ENCODE data around the gene JMJD4. TPM values are rescaled to one million over a fixed set of nuclear protein-coding genes. Genes with fewer than 3 reads are reported as not detected.
"Not testable (repeated sequence)": the region's sequence is repeated elsewhere in the genome, so short reads cannot be mapped to it uniquely, and the experiment has no call there.

The JMJD4 gene
- total RNA-seq, 1 experiment from 2014 or later = 33.6 TPM

GRCh38 chr1:227728059-227728891, 6.8 kb downstream of the JMJD4 start:
- DNase-seq (ENCODE audit: low read depth, low spot score) = peak; percentile 61
- in situ Hi-C loops (cut with HindIII; ENCODE audit: low pct_unique_long_range_greater_than_20kb, low sequenced_read_pairs) = no loop called here

DNA sequence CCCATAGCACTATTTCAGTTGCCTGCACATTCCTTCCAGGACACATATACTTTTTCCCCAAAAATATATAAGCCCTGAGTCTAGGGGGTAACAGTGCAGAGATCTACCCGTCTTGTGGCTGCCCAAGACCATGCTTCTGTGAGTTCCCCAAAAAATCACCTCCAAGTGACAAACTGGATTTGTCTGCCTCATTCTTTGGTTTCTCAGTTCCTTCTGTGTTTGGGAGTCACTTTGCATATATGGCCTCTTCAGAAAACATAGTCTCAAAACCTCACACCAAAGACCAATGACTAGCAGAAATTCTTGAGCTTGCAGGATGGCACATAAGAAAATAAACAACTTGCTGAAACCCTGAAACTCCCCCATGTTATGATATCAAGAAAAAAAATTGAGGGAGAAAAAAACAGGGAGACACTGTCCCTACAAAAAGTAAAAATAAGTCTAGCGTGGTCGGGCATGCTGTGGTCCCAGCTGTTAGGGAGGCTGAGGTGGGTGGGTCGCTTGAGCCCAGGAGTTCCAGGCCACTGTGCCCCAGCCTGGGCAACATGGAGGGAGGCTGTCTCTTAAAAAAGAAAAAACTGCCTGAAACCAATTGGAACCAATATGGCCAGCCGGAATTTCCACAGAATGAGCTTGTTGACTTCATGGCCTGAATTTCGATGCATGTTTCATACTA, 8.0 kb downstream of the JMJD4 start:
- DNase-seq (ENCODE audit: low read depth, low spot score) = no peak
- in situ Hi-C loops (cut with HindIII; ENCODE audit: low pct_unique_long_range_greater_than_20kb, low sequenced_read_pairs) = no loop called here

- in situ Hi-C loops (cut with HindIII; ENCODE audit: low pct_unique_long_range_greater_than_20kb, low sequenced_read_pairs) = no loop called here
- DNase-seq (ENCODE audit: low read depth, low spot score) = no peak
These were observed 8.8 kb downstream of the JMJD4 start for GRCh38 chr1:227726318-227726717.

DNA sequence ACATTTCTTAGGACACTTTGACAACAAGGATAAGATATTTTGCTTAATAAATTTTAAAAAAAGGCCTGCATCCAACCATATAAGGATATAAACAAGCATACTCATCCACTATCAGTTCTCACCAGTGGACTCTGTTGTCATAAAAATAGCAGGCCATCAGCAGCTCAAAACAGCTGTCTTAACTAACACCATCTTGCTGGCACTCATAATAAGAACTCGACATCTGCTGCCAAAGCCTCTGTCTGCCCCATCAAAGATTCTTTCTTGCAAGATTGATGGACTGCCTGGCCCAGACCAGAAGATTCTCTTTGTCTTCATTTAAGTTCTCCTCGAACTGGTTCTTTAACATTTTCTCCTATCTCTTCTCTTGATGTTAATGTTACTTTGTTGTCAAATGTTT, 10.1 kb downstream of the JMJD4 start:
- in situ Hi-C loops (cut with HindIII; ENCODE audit: low pct_unique_long_range_greater_than_20kb, low sequenced_read_pairs) = no loop called here
- DNase-seq (ENCODE audit: low read depth, low spot score) = no peak

DNA sequence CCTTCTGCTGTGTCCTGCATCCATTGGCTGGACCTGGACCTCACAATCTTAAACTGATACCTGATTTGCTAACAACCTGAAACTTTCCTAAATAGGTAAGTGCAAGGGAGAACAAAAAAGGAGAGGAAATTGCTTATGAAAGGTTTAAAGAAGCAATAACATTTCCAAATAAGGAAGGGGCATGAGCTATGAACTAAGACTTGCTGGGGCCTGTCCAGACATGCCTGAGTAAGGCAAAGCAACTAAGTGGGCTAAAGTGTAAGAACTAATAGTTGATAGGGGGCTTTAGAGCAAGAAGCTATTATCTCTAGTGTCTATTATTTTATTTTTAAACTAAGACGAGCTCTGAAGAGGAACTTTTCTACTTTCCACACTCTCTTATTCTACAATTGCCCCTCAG, 11.6 kb downstream of the JMJD4 start:
- in situ Hi-C loops (cut with HindIII; ENCODE audit: low pct_unique_long_range_greater_than_20kb, low sequenced_read_pairs) = no loop called here
- DNase-seq (ENCODE audit: low read depth, low spot score) = no peak

DNA sequence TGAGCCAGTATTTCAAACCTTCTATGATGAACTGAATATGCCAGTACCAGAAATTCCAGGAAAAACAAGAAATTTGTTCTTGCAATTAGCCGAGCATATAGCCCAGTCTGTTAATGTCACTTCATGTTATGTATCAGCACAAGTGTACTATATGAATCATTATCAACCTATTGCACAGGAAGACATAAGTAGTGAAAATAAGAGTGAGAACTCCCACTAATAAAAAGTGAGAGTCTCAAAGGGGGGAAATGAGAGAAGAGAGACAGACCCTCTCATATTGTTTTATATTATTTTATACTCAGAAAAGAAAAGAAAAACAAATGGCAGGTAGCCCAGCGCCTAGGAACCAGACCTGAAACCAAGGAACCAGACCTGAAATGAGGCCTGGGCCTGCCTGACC, 16.2 kb downstream of the JMJD4 start:
- in situ Hi-C loops (cut with HindIII; ENCODE audit: low pct_unique_long_range_greater_than_20kb, low sequenced_read_pairs) = no loop called here
- DNase-seq (ENCODE audit: low read depth, low spot score) = no peak

DNA sequence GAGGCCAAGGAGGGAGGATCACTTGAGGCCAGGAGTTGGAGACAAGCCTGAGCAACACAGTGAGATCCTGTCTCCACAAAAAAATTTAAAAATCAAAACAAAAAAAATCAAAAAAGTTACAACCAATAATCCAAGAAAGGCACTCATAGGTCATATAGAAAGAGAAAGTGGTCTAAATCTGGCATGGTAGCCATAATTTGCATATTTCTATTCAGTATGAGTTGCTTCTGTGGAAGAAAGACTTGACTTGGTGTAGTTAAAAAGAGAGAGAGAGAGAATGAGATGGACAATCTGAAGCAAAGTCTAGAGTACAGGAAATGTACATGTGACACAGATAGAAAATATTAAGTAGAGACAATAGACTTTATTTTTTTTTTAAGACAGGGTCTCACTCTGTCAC, 22.5 kb downstream of the JMJD4 start:
- no peak for DNase-seq (ENCODE audit: low read depth, low spot score)
- in situ Hi-C loops (cut with HindIII; ENCODE audit: low pct_unique_long_range_greater_than_20kb, low sequenced_read_pairs) = no loop called here

GRCh38 chr1:227710474-227710873, 24.6 kb downstream of the JMJD4 start:
- DNase-seq (ENCODE audit: low read depth, low spot score); in situ Hi-C loops (cut with HindIII; ENCODE audit: low pct_unique_long_range_greater_than_20kb, low sequenced_read_pairs): not testable (repeated sequence)

- no peak for DNase-seq (ENCODE audit: low read depth, low spot score)
- in situ Hi-C loops (cut with HindIII; ENCODE audit: low pct_unique_long_range_greater_than_20kb, low sequenced_read_pairs) = no loop called here
These were observed 25.7 kb downstream of the JMJD4 start for GRCh38 chr1:227709451-227709850.

- DNase-seq (ENCODE audit: low read depth, low spot score) = no peak
- in situ Hi-C loops (cut with HindIII; ENCODE audit: low pct_unique_long_range_greater_than_20kb, low sequenced_read_pairs) = no loop called here
These were observed 27.3 kb downstream of the JMJD4 start for GRCh38 chr1:227707846-227708245.

DNA sequence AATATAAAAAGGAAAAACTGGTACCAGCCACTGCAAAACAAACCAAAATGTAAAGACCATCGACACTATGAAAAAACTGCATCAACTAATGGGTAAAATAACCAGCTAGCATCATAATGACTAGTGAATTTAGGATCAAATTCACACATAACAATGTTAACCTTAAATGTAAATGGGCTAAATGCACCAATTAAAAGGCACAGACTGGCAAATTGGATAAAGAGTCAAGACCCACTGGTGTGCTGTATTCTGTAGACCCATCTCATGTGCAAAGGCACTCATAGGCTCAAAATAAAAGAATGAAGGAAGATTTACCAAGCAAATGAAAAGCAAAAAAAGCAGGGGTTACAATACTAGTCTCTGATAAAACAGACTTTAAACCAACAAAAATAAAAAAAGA, 33.5 kb downstream of the JMJD4 start:
- DNase-seq (ENCODE audit: low read depth, low spot score); in situ Hi-C loops (cut with HindIII; ENCODE audit: low pct_unique_long_range_greater_than_20kb, low sequenced_read_pairs): not testable (repeated sequence)

GRCh38 chr1:227697321-227697864, 37.7 kb downstream of the JMJD4 start:
- in situ Hi-C loops (cut with HindIII; ENCODE audit: low pct_unique_long_range_greater_than_20kb, low sequenced_read_pairs) = no loop called here
- no peak for DNase-seq (ENCODE audit: low read depth, low spot score)

GRCh38 chr1:227685807-227686206, 49.3 kb downstream of the JMJD4 start:
- in situ Hi-C loops (cut with HindIII; ENCODE audit: low pct_unique_long_range_greater_than_20kb, low sequenced_read_pairs) = no loop called here
- DNase-seq (ENCODE audit: low read depth, low spot score) = no peak

Other genes starting within 250 kb of the JMJD4 start
- 6.9 and 9.1 TPM in 2 replicates for gene ZNF678, start 171.7 kb downstream of the JMJD4 start, total RNA-seq (2014; rRNA removed; shearing (Covaris generic))
- 29.3 and 31.5 TPM in 2 replicates for gene SNAP47, start 133 bp upstream of the JMJD4 start, total RNA-seq (2014; rRNA removed; shearing (Covaris generic))
- not detected in 2 replicates for gene PRSS38, start 80.4 kb upstream of the JMJD4 start, total RNA-seq (2014; rRNA removed; shearing (Covaris generic))
- gene WNT9A, start 212.6 kb upstream of the JMJD4 start, total RNA-seq (2014; rRNA removed; shearing (Covaris generic)) = not detected in 2 replicates